ENCODE data around the gene ARHGEF25.

Gene ARHGEF25

DNA sequence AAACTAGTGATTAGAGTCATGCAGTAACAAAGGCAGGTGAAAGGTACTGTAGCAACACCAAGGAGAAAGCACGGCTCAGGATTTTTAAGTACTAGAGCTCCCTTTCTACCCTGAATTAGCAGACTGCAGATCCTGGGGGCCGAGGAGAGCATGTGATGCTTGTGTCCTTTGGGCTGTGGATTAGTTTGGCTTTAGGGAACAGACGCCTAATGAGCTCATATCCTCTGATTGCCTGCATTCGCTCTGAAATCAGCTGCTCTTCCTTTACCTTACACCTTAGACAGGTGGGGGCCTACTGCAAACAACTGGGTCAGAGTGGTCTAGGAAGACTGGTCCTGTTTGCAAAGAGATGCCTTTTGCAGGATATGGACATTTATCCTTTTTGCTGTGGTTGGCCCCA lies 18.0 kb upstream of the ARHGEF25 start:
- Histone ChIP-seq H3K27ac (ENCODE audit: insufficient read depth, low read length, poor library complexity, severe bottlenecking) (no peak overlapping the region), H3K4me1 (ENCODE audit: control insufficient read depth, insufficient read depth, low read length, poor library complexity, severe bottlenecking) (peaks cover 18% of the 10 kb centered on the region), H3K4me3 (ENCODE audit: insufficient read depth, low read depth, low read length, poor library complexity, severe bottlenecking) (no peak overlapping the region), H3K36me3 (ENCODE audit: control insufficient read depth, insufficient read depth, low read length) (peaks cover 22% of the 10 kb centered on the region), H3K27me3 (replicated peaks; ENCODE audit: control insufficient read depth, insufficient read depth, low read length, poor library complexity, severe bottlenecking) (no peaks in the 10 kb centered on the region), H3K9me3 (ENCODE audit: control insufficient read depth, low read length) (no peaks in the 10 kb centered on the region)
- no peak for DNase-seq

DNA sequence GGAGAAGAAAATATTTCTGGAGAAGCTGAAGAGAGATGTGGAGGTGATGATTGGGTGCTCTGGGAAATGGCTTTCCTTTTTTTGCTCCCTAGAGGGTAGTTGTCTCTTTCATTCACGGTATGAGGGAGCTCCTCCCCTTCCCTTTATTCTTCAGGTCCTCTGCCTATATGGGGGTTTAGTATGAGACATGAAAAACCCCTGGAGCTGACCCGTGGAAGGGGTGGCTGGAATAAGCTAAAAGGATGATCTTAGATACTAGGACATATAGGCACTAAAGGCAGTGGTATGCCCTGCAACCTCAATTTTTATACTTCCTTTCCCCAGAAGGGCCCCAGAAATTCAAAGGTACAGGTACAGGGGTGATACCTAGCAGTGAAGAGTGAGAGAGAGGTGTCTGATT lies 10.8 kb upstream of the ARHGEF25 start:
- H3K4me1 ChIP-seq (ENCODE audit: control insufficient read depth, insufficient read depth, low read length, poor library complexity, severe bottlenecking), result peaks cover 12% of the 10 kb centered on the region
- peaks cover 55% of the 10 kb centered on the region for H3K36me3 ChIP-seq (ENCODE audit: control insufficient read depth, insufficient read depth, low read length)
- H3K4me3 ChIP-seq (ENCODE audit: insufficient read depth, low read depth, low read length, poor library complexity, severe bottlenecking), result no peak overlapping the region
- DNase-seq, result no peak
- H3K27me3 ChIP-seq (replicated peaks; ENCODE audit: control insufficient read depth, insufficient read depth, low read length, poor library complexity, severe bottlenecking), result no peaks in the 10 kb centered on the region
- no peak overlapping the region for H3K27ac ChIP-seq (ENCODE audit: insufficient read depth, low read length, poor library complexity, severe bottlenecking)
- no peaks in the 10 kb centered on the region for H3K9me3 ChIP-seq (ENCODE audit: control insufficient read depth, low read length)

DNA sequence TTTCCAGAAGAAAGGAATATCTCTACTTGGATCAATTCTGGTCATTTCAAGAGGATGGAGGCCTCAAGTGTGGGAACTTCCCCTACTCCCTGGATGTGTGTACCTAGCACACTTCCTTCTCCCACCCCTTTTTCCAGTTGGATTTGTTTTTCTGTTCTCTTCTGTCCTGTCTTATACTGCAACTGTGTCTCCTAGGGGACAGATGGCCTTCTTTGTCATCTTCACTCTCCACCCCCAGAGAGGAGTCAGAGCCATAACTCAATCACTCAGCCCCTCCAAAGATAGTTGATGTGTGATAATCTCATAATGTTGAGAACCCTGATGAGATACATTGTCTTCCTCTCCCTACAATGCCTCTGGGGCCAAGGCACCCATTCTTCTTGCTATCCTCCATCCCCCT lies 8.7 kb upstream of the ARHGEF25 start:
- no peaks in the 10 kb centered on the region for H3K27me3 ChIP-seq (replicated peaks; ENCODE audit: control insufficient read depth, insufficient read depth, low read length, poor library complexity, severe bottlenecking)
- peaks cover 12% of the 10 kb centered on the region for H3K4me1 ChIP-seq (ENCODE audit: control insufficient read depth, insufficient read depth, low read length, poor library complexity, severe bottlenecking)

DNA sequence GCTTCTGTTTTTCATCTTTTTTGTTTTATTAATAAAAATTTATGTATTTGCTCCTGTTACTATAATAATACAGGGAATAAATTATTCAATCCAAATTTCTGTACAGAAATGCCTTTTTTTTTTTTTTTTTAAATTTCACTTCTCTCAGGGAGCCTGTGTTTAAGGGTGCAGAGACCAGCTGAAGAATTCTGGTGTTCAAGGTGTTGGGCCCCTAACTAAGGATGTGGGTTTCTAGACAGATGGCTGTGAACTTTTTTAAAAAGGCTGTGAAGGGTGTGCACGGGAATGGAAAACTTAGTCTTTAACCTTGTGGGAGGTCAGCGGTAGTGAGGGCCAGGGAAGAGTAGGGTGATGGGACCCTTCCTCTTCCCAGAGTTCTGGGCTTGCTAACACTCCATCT lies 7.9 kb upstream of the ARHGEF25 start:
- H3K36me3 ChIP-seq (ENCODE audit: control insufficient read depth, insufficient read depth, low read length), result peaks cover 37% of the 10 kb centered on the region

More for the DNA sequence above, 8.7 kb upstream of the ARHGEF25 start:
- Histone ChIP-seq H3K9me3 (ENCODE audit: control insufficient read depth, low read length) (no peaks in the 10 kb centered on the region), H3K4me3 (ENCODE audit: insufficient read depth, low read depth, low read length, poor library complexity, severe bottlenecking) (no peak overlapping the region), H3K36me3 (ENCODE audit: control insufficient read depth, insufficient read depth, low read length) (peaks cover 37% of the 10 kb centered on the region), H3K27ac (ENCODE audit: insufficient read depth, low read length, poor library complexity, severe bottlenecking) (no peak overlapping the region)
- no peak for DNase-seq

DNA sequence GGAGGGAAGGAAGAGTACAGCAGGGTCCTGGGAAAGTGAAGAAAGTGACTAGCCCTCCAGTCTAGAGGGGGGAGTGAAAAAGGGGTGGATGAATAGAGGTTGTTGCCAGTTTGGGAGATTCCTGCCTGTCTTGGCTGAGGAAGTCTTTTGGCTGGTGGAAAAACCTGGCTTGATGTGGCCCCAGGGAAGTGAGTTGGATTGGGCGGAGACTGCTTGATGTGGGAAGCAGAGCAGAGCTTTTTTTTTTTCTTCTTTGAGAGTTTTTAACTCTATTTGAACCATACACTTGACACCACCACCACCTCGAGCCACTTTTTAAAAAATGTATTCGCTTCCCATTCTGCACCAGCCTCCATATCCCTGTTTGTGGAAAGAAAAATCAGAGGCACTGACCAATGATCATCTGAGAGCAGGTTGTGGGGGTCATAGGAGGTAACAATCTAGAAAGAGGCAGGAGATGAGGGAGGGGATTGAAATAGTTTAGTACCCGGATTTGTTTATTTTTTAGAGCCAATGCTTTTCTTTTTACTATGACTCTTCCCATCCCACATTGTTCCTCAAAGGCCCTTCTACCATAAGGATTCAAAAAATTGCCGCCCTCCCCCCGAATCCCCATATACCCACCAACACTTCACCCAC lies 7.3 kb upstream of the ARHGEF25 start:
- no peaks in the 10 kb centered on the region for H3K9me3 ChIP-seq (ENCODE audit: control insufficient read depth, low read length)
- DNase-seq, result no peak
- no peaks in the 10 kb centered on the region for H3K27me3 ChIP-seq (replicated peaks; ENCODE audit: control insufficient read depth, insufficient read depth, low read length, poor library complexity, severe bottlenecking)
- peak overlapping the region; percentile 65 for H3K4me3 ChIP-seq (ENCODE audit: insufficient read depth, low read depth, low read length, poor library complexity, severe bottlenecking)
- H3K36me3 ChIP-seq (ENCODE audit: control insufficient read depth, insufficient read depth, low read length), result peaks cover 33% of the 10 kb centered on the region
- peaks cover 12% of the 10 kb centered on the region for H3K4me1 ChIP-seq (ENCODE audit: control insufficient read depth, insufficient read depth, low read length, poor library complexity, severe bottlenecking)
- peak overlapping the region; percentile 54 for H3K27ac ChIP-seq (ENCODE audit: insufficient read depth, low read length, poor library complexity, severe bottlenecking)

More for the DNA sequence above, 7.9 kb upstream of the ARHGEF25 start:
- Histone ChIP-seq H3K4me1 (ENCODE audit: control insufficient read depth, insufficient read depth, low read length, poor library complexity, severe bottlenecking) (peaks cover 12% of the 10 kb centered on the region), H3K9me3 (ENCODE audit: control insufficient read depth, low read length) (no peaks in the 10 kb centered on the region), H3K4me3 (ENCODE audit: insufficient read depth, low read depth, low read length, poor library complexity, severe bottlenecking) (no peak overlapping the region), H3K27ac (ENCODE audit: insufficient read depth, low read length, poor library complexity, severe bottlenecking) (no peak overlapping the region), H3K27me3 (replicated peaks; ENCODE audit: control insufficient read depth, insufficient read depth, low read length, poor library complexity, severe bottlenecking) (no peaks in the 10 kb centered on the region)
- DNase-seq, result no peak

DNA sequence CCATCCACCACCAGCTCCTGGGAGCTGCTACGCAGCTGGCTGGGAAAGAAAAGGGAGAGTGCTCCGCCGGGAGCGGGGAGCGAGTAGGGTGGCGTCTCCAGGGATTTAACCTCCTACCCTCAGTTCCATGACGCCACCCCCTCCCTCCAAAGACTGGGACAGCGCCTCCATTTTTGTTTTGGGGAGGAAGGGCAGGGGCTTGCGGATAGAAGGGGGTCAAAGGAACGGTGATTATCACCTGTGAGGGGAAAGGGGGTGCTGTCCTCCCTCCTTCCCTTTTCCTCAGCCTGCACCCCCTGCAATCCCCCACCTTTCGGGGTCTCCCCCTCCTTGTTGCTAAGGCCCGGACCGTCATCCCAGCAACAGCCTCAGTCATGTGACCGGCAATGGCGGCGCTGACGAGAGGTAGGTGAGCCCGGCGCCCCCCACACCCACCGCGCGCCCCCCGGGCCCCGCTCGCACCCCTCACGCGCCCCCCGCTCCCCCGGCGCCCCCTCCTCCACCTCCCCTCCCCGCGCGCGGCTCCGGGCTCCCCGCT lies 6.7 kb upstream of the ARHGEF25 start, which contains the start of gene DTX3:
Gene DTX3 (plus strand): TSS at position 371 of the 538 bp plus-strand sequence. CDS start 1,694 bp downstream, outside the sequence.
- Histone ChIP-seq H3K4me3 (ENCODE audit: insufficient read depth, low read depth, low read length, poor library complexity, severe bottlenecking) (peak within 1 kb of the TSS; percentile 65), H3K36me3 (ENCODE audit: control insufficient read depth, insufficient read depth, low read length) (peaks cover 27% of the 10 kb centered on the region), H3K4me1 (ENCODE audit: control insufficient read depth, insufficient read depth, low read length, poor library complexity, severe bottlenecking) (peaks cover 12% of the 10 kb centered on the region), H3K27ac (ENCODE audit: insufficient read depth, low read length, poor library complexity, severe bottlenecking) (peak within 1 kb of the TSS; percentile 54), H3K27me3 (replicated peaks; ENCODE audit: control insufficient read depth, insufficient read depth, low read length, poor library complexity, severe bottlenecking) (no peaks in the 10 kb centered on the region), H3K9me3 (ENCODE audit: control insufficient read depth, low read length) (no peaks in the 10 kb centered on the region)
- peak in 1 of 3 donors; percentile 21 for DNase-seq

DNA sequence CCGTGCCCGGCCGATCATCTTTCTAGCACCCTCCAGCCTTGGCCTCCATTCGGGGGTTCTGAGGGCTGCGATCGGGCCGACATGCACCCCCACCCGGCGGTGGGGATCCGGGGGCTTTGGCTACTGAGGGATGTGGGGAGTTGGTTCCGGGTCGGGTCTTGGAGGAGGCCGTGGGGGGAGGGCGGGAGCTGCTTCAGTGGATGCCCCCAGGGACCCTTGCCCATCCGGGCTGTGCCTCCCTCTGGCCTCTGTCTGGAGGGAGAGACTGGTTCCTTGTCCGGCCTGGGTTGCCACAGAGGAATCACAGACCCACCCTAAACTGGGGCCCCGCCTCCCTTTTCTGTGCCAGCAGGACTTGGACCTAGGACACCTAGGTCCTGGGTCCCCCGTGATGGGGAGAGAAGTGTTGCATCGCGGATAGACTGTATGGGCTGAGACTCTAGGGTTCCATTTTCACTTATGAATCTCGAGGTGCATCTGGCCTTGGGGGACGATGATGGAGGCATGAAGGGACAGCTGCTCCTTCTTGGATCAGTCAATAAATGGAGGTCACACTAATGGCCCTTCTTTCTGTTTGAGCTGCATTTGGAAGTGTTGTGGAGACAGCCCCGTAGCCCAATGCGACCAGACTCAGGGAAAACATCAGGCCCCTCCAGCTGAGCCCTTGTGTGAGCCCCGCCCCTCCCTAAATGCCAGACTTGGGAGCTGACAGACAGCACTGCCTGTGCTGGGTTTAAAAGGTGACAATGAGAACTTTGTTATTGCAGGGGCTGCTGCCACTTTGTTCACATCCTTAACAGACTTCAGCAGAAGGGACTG lies 6.0 kb upstream of the ARHGEF25 start:
- no peak overlapping the region for H3K27ac ChIP-seq (ENCODE audit: insufficient read depth, low read length, poor library complexity, severe bottlenecking)
- no peaks in the 10 kb centered on the region for H3K27me3 ChIP-seq (replicated peaks; ENCODE audit: control insufficient read depth, insufficient read depth, low read length, poor library complexity, severe bottlenecking)
- peaks cover 21% of the 10 kb centered on the region for H3K36me3 ChIP-seq (ENCODE audit: control insufficient read depth, insufficient read depth, low read length)

DNA sequence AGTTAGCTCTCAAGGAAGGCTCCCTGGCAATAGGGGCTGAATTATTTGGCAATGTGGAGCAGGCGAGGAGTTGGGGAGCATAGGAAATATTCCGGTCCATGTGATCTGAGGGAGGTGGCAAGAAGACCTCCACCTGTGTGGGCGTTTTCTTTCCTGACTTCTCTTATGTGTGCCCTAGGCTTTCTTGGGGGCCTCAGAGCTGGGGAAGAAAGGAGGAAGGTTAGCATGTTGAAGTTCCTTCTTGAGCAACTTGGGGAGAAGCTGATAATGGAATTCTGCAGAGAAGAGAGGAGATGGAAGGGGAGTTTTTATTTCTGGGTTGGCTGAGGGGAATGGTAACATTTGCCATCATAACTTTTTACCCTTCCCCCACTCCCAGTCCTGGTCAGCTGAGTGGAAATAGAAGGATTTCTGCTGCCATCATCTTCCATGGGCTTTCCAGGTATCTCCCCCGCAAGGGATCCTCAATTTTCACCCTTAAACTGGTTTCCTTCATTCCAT lies 5.4 kb upstream of the ARHGEF25 start:
- Histone ChIP-seq H3K4me1 (ENCODE audit: control insufficient read depth, insufficient read depth, low read length, poor library complexity, severe bottlenecking) (peaks cover 21% of the 10 kb centered on the region), H3K27ac (ENCODE audit: insufficient read depth, low read length, poor library complexity, severe bottlenecking) (no peak overlapping the region), H3K9me3 (ENCODE audit: control insufficient read depth, low read length) (no peaks in the 10 kb centered on the region), H3K36me3 (ENCODE audit: control insufficient read depth, insufficient read depth, low read length) (peaks cover 14% of the 10 kb centered on the region), H3K27me3 (replicated peaks; ENCODE audit: control insufficient read depth, insufficient read depth, low read length, poor library complexity, severe bottlenecking) (peaks cover 3% of the 10 kb centered on the region), H3K4me3 (ENCODE audit: insufficient read depth, low read depth, low read length, poor library complexity, severe bottlenecking) (no peak overlapping the region)
- no peak for DNase-seq

More for the DNA sequence above, 6.0 kb upstream of the ARHGEF25 start:
- peaks cover 14% of the 10 kb centered on the region for H3K4me1 ChIP-seq (ENCODE audit: control insufficient read depth, insufficient read depth, low read length, poor library complexity, severe bottlenecking)
- no peak for DNase-seq
- no peaks in the 10 kb centered on the region for H3K9me3 ChIP-seq (ENCODE audit: control insufficient read depth, low read length)
- peak overlapping the region; percentile 65 for H3K4me3 ChIP-seq (ENCODE audit: insufficient read depth, low read depth, low read length, poor library complexity, severe bottlenecking)

DNA sequence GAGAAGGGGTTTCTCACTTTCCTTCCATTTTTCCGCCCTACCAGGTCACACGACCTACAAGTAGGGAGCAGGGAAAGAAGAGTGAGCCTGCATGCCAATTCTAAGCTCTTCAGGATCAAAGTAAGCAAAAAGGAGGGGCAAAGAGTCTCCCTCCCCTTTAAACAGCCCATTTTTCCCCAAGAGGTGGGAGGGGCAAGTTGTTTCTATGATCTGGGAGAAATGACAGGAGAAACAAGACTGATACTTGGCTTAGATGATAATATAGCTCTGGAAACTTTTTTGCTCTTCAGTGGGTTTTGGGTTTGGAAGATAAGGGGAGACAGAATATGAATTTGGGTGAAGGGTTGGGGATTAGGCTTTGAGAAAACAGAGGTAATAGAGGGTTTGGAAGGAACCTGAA lies 4.8 kb upstream of the ARHGEF25 start:
- Histone ChIP-seq H3K36me3 (ENCODE audit: control insufficient read depth, insufficient read depth, low read length) (peaks cover 9% of the 10 kb centered on the region), H3K4me1 (ENCODE audit: control insufficient read depth, insufficient read depth, low read length, poor library complexity, severe bottlenecking) (peaks cover 26% of the 10 kb centered on the region), H3K27ac (ENCODE audit: insufficient read depth, low read length, poor library complexity, severe bottlenecking) (no peak overlapping the region), H3K4me3 (ENCODE audit: insufficient read depth, low read depth, low read length, poor library complexity, severe bottlenecking) (no peak overlapping the region), H3K9me3 (ENCODE audit: control insufficient read depth, low read length) (no peaks in the 10 kb centered on the region), H3K27me3 (replicated peaks; ENCODE audit: control insufficient read depth, insufficient read depth, low read length, poor library complexity, severe bottlenecking) (peaks cover 4% of the 10 kb centered on the region)
- no peak for DNase-seq

DNA sequence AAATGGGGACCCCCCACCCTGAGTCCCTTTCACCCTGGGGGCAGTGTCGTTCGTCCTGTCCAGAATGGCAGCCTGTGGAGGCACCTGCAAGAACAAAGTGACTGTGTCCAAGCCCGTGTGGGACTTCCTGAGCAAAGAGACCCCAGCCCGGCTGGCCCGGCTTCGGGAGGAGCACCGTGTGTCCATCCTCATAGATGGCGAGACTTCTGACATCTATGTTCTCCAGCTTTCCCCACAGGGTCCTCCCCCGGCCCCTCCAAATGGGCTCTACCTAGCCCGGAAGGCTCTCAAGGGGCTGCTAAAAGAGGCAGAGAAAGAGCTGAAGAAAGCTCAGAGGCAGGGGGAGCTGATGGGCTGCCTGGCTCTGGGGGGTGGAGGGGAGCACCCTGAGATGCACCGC lies 4.4 kb upstream of the ARHGEF25 start:
- no peak for DNase-seq
- Histone ChIP-seq H3K4me1 (ENCODE audit: control insufficient read depth, insufficient read depth, low read length, poor library complexity, severe bottlenecking) (peaks cover 31% of the 10 kb centered on the region), H3K4me3 (ENCODE audit: insufficient read depth, low read depth, low read length, poor library complexity, severe bottlenecking) (no peak overlapping the region), H3K27me3 (replicated peaks; ENCODE audit: control insufficient read depth, insufficient read depth, low read length, poor library complexity, severe bottlenecking) (peaks cover 4% of the 10 kb centered on the region), H3K9me3 (ENCODE audit: control insufficient read depth, low read length) (no peaks in the 10 kb centered on the region), H3K27ac (ENCODE audit: insufficient read depth, low read length, poor library complexity, severe bottlenecking) (no peak overlapping the region), H3K36me3 (ENCODE audit: control insufficient read depth, insufficient read depth, low read length) (peaks cover 5% of the 10 kb centered on the region)
